ENCODE results near the gene ARL6IP4. TPM values are rescaled to one million over a fixed set of nuclear protein-coding genes. Genes with fewer than 3 reads are reported as not detected.
A peak's percentile ranks its signal among the peaks of the same experiment; 100 is the strongest.

The ARL6IP4 gene
- total RNA-seq, 2 experiments from 2014 or later = 228 to 263 TPM

GRCh38 chr12:122979908-122980182 is 636 bp upstream of the ARL6IP4 start:
- Histone ChIP-seq H3K9me3 (ENCODE audit: low read length) (no peaks in the 10 kb centered on the region), H3K79me2 (ENCODE audit: insufficient read depth, low read depth, low read length) (peaks cover 28% of the 10 kb centered on the region), H2AFZ (ENCODE audit: low read length) (peak overlapping the region; percentile 30; the same call in 1 of the 2 replicates), H4K20me1 (ENCODE audit: insufficient read depth, low read length) (0 out of 2 replicates have a peak, but pooled peaks cover 5% of the 10 kb centered on the region), H3K27ac (ENCODE audit: low read depth, low read length, poor library complexity, severe bottlenecking) (peak overlapping the region; percentile 72), H3K36me3 (ENCODE audit: insufficient read depth, low read length) (peaks cover 56% of the 10 kb centered on the region), H3K4me2 (ENCODE audit: low read length) (peak overlapping the region; percentile 85), H3K4me3 (ENCODE audit: low read depth, low read length, poor library complexity, severe bottlenecking) (peak overlapping the region; percentile 95), H3K4me1 (ENCODE audit: insufficient read depth, low read length, poor library complexity, severe bottlenecking) (peaks cover 56% of the 10 kb centered on the region), H3K9me2 (ENCODE audit: insufficient read depth, low read length) (no peaks in the 10 kb centered on the region)
- BruUV-seq (replicated peaks) = no TSS peak
- TF ChIP-seq EZH2phosphoT487 (IDR thresholded peaks at IDR 0.05; ENCODE audit: borderline replicate concordance, low read depth, low read length) = no peak
- TF ChIP-seq CTCF (conservative IDR thresholded peaks at IDR 0.05; ENCODE audit: low read length) = no peak
- DNase-seq (ENCODE audit: low spot score) = peak; percentile 79
- ChIA-PET POLR2A (interaction anchor here (0.5 to 1.7 kb wide), 4 partner anchors 9 to 300 kb away, joined by 3 to 8 read pairs (median 6); no protein-coding TSS in a partner anchor), CTCF (ENCODE audit: unreplicated experiment) (interaction anchor here (0.8 kb wide), 1 partner anchor 10 kb away, joined by 4 read pairs; no protein-coding TSS in a partner anchor)
- intact Hi-C loops (cut with micrococcal nuclease; ENCODE audit: unreplicated experiment) = loop anchor here (5.0 kb wide), 1 partner anchor 77 kb away; no protein-coding TSS in a partner anchor

GRCh38 chr12:122981036-122981471 is 573 bp downstream of the ARL6IP4 start:
- Histone ChIP-seq H3K4me2 (ENCODE audit: low read length) (peak overlapping the region; percentile 85), H3K4me1 (ENCODE audit: insufficient read depth, low read length, poor library complexity, severe bottlenecking) (peaks cover 54% of the 10 kb centered on the region), H3K4me3 (ENCODE audit: low read depth, low read length, poor library complexity, severe bottlenecking) (peak overlapping the region; percentile 95), H3K36me3 (ENCODE audit: insufficient read depth, low read length) (peaks cover 56% of the 10 kb centered on the region), H3K9me3 (ENCODE audit: low read length) (no peaks in the 10 kb centered on the region), H3K79me2 (ENCODE audit: insufficient read depth, low read depth, low read length) (peaks cover 21% of the 10 kb centered on the region), H4K20me1 (ENCODE audit: insufficient read depth, low read length) (0 out of 2 replicates have a peak, but pooled peaks cover under 1% of the 10 kb centered on the region), H3K27ac (ENCODE audit: low read depth, low read length, poor library complexity, severe bottlenecking) (peak overlapping the region; percentile 72), H3K9me2 (ENCODE audit: insufficient read depth, low read length) (no peaks in the 10 kb centered on the region), H2AFZ (ENCODE audit: low read length) (peak overlapping the region; percentile 30; the same call in 1 of the 2 replicates)
- intact Hi-C loops (cut with micrococcal nuclease; ENCODE audit: unreplicated experiment) = loop anchor here (1.0 to 5.0 kb wide), 2 partner anchors 76 to 257 kb away; no protein-coding TSS in a partner anchor
- DNase-seq (ENCODE audit: low spot score) = peak; percentile 57
- no peak for TF ChIP-seq EZH2phosphoT487 (IDR thresholded peaks at IDR 0.05; ENCODE audit: borderline replicate concordance, low read depth, low read length)
- peak; percentile 48; the same call in 1 of the 2 replicates for TF ChIP-seq CTCF (conservative IDR thresholded peaks at IDR 0.05; ENCODE audit: low read length)
- ChIA-PET POLR2A (interaction anchor here (0.6 kb wide), 1 partner anchor 534 kb away, joined by 3 read pairs; no protein-coding TSS in a partner anchor), CTCF (ENCODE audit: unreplicated experiment) (interaction anchor here (0.7 kb wide), 1 partner anchor 22 kb away, joined by 4 read pairs; no protein-coding TSS in a partner anchor)
- TSS peak; percentile 58 for BruUV-seq (replicated peaks)

Measured in OCI-LY7 (cell line).